ENCODE measurements around the gene ELL. TPM values are rescaled to one million over a fixed set of nuclear protein-coding genes. Genes with fewer than 3 reads are reported as not detected.

ELL gene
- total and polyA plus RNA-seq, 9 of the 15 experiments (the other 6 are each of a cell fraction or from before 2014, with no cell fraction given), result 0.24 to 22.5 (median 4.1) TPM

DNA sequence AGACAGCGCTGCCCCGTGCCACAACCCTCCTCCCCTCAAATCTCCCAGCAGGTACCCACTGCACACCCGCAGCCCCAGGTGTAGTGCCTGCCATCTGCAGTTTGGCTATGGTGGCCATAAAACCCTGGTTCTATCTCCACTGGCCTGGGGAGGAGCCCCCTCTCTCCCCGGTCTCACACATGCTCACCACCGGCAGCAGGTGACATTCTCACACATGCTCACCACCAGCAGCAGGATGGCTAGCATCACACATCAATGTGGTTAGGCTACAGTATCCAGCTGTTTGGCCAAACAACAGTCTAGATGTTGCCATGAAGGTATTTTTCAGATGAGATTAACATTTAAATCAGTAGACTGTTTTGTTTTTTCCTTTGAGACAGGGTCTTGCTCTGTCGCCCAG, 31.1 kb downstream of the ELL start:
- in situ Hi-C loops (cut with MboI) (no loop called here), intact Hi-C loops (cut with micrococcal nuclease) (no loop called here)
- DNase-seq (ENCODE audit: extremely low read depth in 1 of 4, low spot score in 3 of 4), result no peak
- H3K27ac ChIP-seq (ENCODE audit: extremely low read depth, low read depth, low read length), result no peak overlapping the region
- no peaks in the 10 kb centered on the region for H3K9me3 ChIP-seq (replicated peaks; ENCODE audit: control insufficient read depth, insufficient read depth, low read depth, low read length)
- H4K20me1 ChIP-seq (replicated peaks; ENCODE audit: control insufficient read depth, insufficient read depth, low read length), result peaks cover 72% of the 10 kb centered on the region
- no peak overlapping the region for H2AFZ ChIP-seq (ENCODE audit: low read depth, low read length)
- POLR2A ChIA-PET, result interaction anchor here (0.6 kb wide), 2 partner anchors 213 to 280 kb away, joined by 3 read pairs; no protein-coding TSS in a partner anchor
- no peak for FAIRE-seq
- CTCF ChIA-PET (ENCODE audit: low intra/inter-chr PET ratio), result no interaction called here
- H3K4me2 ChIP-seq (ENCODE audit: insufficient read depth, low read length), result no peak overlapping the region
- no peaks in the 10 kb centered on the region for H3K27me3 ChIP-seq (ENCODE audit: control insufficient read depth in 2 of 2, insufficient read depth in 2 of 2, low read length in 2 of 2)
- H3K9me1 ChIP-seq (ENCODE audit: control insufficient read depth, insufficient read depth, low read length), result peaks cover 11% of the 10 kb centered on the region
- H3K4me3 ChIP-seq, result no peak overlapping the region
- H3K79me2 ChIP-seq (ENCODE audit: control insufficient read depth, insufficient read depth, low read length), result peaks cover 89% of the 10 kb centered on the region
- no peak for ATAC-seq
- peak overlapping the region in 1 of 2 experiments; percentile 36; a peak in 1 of 4 replicates for H3K9ac ChIP-seq (ENCODE audit: insufficient read depth in 1 of 2, low read depth in 2 of 2, low read length in 2 of 2)
- no TSS peak for BruUV-seq (replicated peaks)
- TF ChIP-seq POLR2G (IDR thresholded peaks at IDR 0.05; ENCODE audit: low read depth, low read length), result 0 out of 2 replicates have a peak, but pooled peaks have one; percentile 27
- no peak for TF ChIP-seq UBTF (IDR thresholded peaks at IDR 0.05; ENCODE audit: borderline replicate concordance in 1 of 2, low read depth in 2 of 2, low read length in 2 of 2)
- H3K36me3 ChIP-seq (ENCODE audit: control insufficient read depth, insufficient read depth, low read length), result no peaks in the 10 kb centered on the region
- 88% methylated on average over 6 of the region's 6 CpGs for WGBS (ENCODE audit: insufficient coverage, low coverage, missing lambda C conversion rate)
- H3K4me1 ChIP-seq (replicated peaks in 1 of 2; ENCODE audit: control insufficient read depth in 2 of 2, insufficient read depth in 2 of 2, low read length in 2 of 2), result peaks cover 19 to 68% of the 10 kb centered on the region in 2 experiments; a peak in 4 of 5 replicates
